HG03139 (cell line): ENCODE results near the gene LRIF1.

Source experiments
- ATAC-seq: cut with Tn5 transposase; IDR thresholded peaks from one replicate; pipeline ENCODE4 v1.9.1; 2021; ENCODE audit not compliant: unreplicated experiment

The LRIF1 gene

DNA sequence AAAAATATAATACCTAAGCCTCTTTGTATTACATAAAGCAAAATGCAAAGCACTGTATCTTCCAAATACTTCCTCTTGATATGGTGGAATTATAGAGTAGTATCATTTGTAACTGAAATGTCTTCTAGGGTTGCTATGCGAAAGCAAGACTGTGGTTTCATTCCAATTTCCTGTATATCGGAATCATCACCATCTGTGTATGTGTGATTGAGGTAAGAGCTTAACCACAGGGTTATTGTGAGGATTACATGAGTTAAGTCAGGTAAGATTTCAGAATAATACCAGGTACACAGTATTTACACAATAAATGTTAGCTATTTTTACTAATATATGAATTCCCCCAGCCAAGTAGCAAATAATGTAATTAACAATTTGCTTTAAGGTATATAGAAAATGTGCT lies 66.0 kb downstream of the LRIF1 start:
- ATAC-seq, result no peak
